Midbrain (tissue), 1 donor: ENCODE results near the gene LATS2.

Experiments used
- DNase-seq: peaks from one replicate; lab custom pipeline; 2025; lab: John Stamatoyannopoulos, UW

Gene LATS2

GRCh38 chr13:21015284-21015683 lies 46.1 kb downstream of the LATS2 start:
- no peak for DNase-seq

GRCh38 chr13:21014502-21015170 lies 46.8 kb downstream of the LATS2 start:
- DNase-seq = no peak

- DNase-seq = no peak
These were observed 47.3 kb downstream of the LATS2 start for GRCh38 chr13:21014139-21014501.

- no peak for DNase-seq
These were observed 47.7 kb downstream of the LATS2 start for GRCh38 chr13:21013682-21014038.

- no peak for DNase-seq
These were observed 48.3 kb downstream of the LATS2 start for GRCh38 chr13:21012841-21013681.

- no peak for DNase-seq
These were observed 49.2 kb downstream of the LATS2 start for GRCh38 chr13:21012211-21012610.

GRCh38 chr13:21011378-21011777 lies 50.0 kb downstream of the LATS2 start:
- DNase-seq = no peak

GRCh38 chr13:21010621-21011020 lies 50.8 kb downstream of the LATS2 start:
- DNase-seq = no peak

- no peak for DNase-seq
These were observed 52.4 kb downstream of the LATS2 start for GRCh38 chr13:21009036-21009435.

GRCh38 chr13:21008026-21008425 lies 53.4 kb downstream of the LATS2 start:
- no peak for DNase-seq

- no peak for DNase-seq
These were observed 55.0 kb downstream of the LATS2 start for GRCh38 chr13:21006141-21007005.

- no peak for DNase-seq
These were observed 56.2 kb downstream of the LATS2 start for GRCh38 chr13:21005193-21005592.

GRCh38 chr13:21001471-21001870 lies 59.9 kb downstream of the LATS2 start:
- DNase-seq = no peak

- DNase-seq = no peak
These were observed 60.7 kb downstream of the LATS2 start for GRCh38 chr13:21000647-21001046.

- no peak for DNase-seq
These were observed 62.6 kb downstream of the LATS2 start for GRCh38 chr13:20998649-20999415.

- no peak for DNase-seq
These were observed 63.9 kb downstream of the LATS2 start for GRCh38 chr13:20997301-20998161.

- no peak for DNase-seq
These were observed 66.0 kb downstream of the LATS2 start for GRCh38 chr13:20995245-20995838.

GRCh38 chr13:20994441-20994821 lies 67.0 kb downstream of the LATS2 start:
- DNase-seq = no peak

GRCh38 chr13:20993661-20994440 lies 67.5 kb downstream of the LATS2 start:
- DNase-seq = no peak

GRCh38 chr13:20993211-20993610 lies 68.2 kb downstream of the LATS2 start:
- DNase-seq = no peak
